ENCODE data around the gene PDHX.

GRCh38 chr11:34887260-34887659, 29.2 kb upstream of the PDHX start:
- TF ChIP-seq, protein P1, sequence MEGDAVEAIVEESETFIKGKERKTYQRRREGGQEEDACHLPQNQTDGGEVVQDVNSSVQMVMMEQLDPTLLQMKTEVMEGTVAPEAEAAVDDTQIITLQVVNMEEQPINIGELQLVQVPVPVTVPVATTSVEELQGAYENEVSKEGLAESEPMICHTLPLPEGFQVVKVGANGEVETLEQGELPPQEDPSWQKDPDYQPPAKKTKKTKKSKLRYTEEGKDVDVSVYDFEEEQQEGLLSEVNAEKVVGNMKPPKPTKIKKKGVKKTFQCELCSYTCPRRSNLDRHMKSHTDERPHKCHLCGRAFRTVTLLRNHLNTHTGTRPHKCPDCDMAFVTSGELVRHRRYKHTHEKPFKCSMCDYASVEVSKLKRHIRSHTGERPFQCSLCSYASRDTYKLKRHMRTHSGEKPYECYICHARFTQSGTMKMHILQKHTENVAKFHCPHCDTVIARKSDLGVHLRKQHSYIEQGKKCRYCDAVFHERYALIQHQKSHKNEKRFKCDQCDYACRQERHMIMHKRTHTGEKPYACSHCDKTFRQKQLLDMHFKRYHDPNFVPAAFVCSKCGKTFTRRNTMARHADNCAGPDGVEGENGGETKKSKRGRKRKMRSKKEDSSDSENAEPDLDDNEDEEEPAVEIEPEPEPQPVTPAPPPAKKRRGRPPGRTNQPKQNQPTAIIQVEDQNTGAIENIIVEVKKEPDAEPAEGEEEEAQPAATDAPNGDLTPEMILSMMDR (IDR thresholded peaks at IDR 0.05), result no peak
- no peak for TF ChIP-seq POLR2A (IDR thresholded peaks at IDR 0.05)

Data from right lobe of liver (tissue), 4 donors.